ENCODE data around the gene CCNT2. TPM values are rescaled to one million over a fixed set of nuclear protein-coding genes. Genes with fewer than 3 reads are reported as not detected.

Gene CCNT2
- total and polyA plus RNA-seq, 7 donors, result 4.8 to 33.2 (median 27.4) TPM

DNA sequence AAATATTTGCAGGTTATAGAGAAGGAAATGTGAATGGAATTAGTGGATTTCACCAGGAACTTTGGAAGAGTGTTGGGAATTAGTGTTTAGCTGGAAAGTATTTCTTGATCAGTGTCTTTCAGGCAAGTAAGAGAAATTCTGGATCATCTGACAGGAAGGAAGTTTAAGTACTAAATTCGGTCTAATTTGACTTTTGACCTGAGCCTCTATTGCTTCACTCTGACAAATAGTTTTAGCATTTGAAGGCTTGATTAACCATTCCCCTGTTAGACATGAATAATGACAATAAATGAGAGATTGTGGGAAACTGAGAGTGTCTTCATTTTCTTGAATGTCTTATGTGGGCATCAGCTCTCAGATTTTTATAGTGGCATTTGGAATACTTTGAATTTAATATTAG lies 16.0 kb downstream of the CCNT2 start:
- intact Hi-C loops (cut with DNase I), result no loop called here
- peaks cover 0 to 53% (median 40%) of the 10 kb centered on the region in 4 donors for H3K4me1 ChIP-seq
- no peaks in the 10 kb centered on the region for H3K9me3 ChIP-seq
- H3K4me3 ChIP-seq, result no peak overlapping the region
- WGBS, 2 donors, result 12 to 15% methylated on average over 1 of the region's 1 CpG
- TF ChIP-seq POLR2A (IDR thresholded peaks at IDR 0.05), result no peak
- TF ChIP-seq EP300 (IDR thresholded peaks at IDR 0.05), result no peak
- TF ChIP-seq, protein P1, sequence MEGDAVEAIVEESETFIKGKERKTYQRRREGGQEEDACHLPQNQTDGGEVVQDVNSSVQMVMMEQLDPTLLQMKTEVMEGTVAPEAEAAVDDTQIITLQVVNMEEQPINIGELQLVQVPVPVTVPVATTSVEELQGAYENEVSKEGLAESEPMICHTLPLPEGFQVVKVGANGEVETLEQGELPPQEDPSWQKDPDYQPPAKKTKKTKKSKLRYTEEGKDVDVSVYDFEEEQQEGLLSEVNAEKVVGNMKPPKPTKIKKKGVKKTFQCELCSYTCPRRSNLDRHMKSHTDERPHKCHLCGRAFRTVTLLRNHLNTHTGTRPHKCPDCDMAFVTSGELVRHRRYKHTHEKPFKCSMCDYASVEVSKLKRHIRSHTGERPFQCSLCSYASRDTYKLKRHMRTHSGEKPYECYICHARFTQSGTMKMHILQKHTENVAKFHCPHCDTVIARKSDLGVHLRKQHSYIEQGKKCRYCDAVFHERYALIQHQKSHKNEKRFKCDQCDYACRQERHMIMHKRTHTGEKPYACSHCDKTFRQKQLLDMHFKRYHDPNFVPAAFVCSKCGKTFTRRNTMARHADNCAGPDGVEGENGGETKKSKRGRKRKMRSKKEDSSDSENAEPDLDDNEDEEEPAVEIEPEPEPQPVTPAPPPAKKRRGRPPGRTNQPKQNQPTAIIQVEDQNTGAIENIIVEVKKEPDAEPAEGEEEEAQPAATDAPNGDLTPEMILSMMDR (IDR thresholded peaks at IDR 0.05), result no peak
- TF ChIP-seq POLR2AphosphoS5 (IDR thresholded peaks at IDR 0.05), result no peak
- H3K36me3 ChIP-seq, result peaks cover 0 to 32% (median 2%) of the 10 kb centered on the region in 4 donors
- no peak overlapping the region for H3K27ac ChIP-seq
- no peak for DNase-seq
- H3K27me3 ChIP-seq, result no peaks in the 10 kb centered on the region

DNA sequence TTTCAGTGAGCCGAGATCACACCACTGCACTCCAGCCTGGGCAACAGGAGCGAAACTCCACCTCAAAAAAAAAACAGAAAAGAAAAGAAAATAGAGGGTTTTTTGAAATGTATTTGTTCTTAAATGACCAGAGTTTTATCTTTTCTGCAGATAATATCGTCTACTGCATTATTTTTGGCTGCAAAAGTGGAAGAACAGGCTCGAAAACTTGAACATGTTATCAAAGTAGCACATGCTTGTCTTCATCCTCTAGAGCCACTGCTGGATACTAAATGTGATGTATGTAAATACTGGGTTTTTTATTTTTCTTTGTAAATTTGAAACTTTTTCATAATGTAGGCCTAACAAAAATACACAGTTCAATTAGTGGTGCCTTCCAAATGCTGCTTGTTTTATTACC lies 18.1 kb downstream of the CCNT2 start:
- Histone ChIP-seq H3K9me3 (no peaks in the 10 kb centered on the region), H3K4me3 (no peak overlapping the region), H3K27ac (no peak overlapping the region), H3K36me3 (peaks cover 0 to 53% (median 9%) of the 10 kb centered on the region in 4 donors), H3K27me3 (no peaks in the 10 kb centered on the region), H3K4me1 (peaks cover 0 to 47% (median 37%) of the 10 kb centered on the region in 4 donors)
- TF ChIP-seq POLR2AphosphoS5 (IDR thresholded peaks at IDR 0.05) (no peak), EP300 (IDR thresholded peaks at IDR 0.05) (no peak), POLR2A (IDR thresholded peaks at IDR 0.05) (no peak)
- TF ChIP-seq, protein P1 (IDR thresholded peaks at IDR 0.05), result no peak
- intact Hi-C loops (cut with DNase I), result no loop called here
- no peak for DNase-seq
- 55 to 83% methylated on average over 4 of the region's 4 CpGs for WGBS, 2 donors

DNA sequence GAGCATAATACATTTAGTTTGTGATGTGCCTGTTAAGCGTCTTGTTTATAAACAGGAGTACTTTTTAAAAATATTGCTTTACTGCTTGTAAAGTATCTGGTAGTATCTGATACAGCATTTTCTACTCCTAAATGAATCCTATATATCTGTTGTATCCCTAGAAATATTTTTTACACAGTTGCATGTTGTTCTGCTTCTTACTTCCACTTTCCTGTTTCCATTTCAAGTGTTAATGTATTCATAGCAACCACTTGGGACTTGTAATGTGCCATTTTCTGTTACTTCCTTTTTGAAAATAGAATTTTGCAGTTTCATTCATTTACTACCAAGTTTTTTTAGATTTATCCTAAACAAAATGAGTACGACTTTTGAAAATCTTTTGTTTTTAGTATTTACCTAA lies 24.9 kb downstream of the CCNT2 start:
- Histone ChIP-seq H3K4me3 (no peak overlapping the region), H3K27me3 (no peaks in the 10 kb centered on the region), H3K4me1 (no peaks in the 10 kb centered on the region), H3K27ac (no peak overlapping the region), H3K36me3 (peaks cover 0 to 87% (median 14%) of the 10 kb centered on the region in 4 donors), H3K9me3 (no peaks in the 10 kb centered on the region)
- WGBS, 2 donors, result 70 to 87% methylated on average over 2 of the region's 2 CpGs
- intact Hi-C loops (cut with DNase I), result no loop called here
- no peak for DNase-seq
- TF ChIP-seq EP300 (IDR thresholded peaks at IDR 0.05), result no peak
- TF ChIP-seq, protein P1 (IDR thresholded peaks at IDR 0.05), result no peak
- TF ChIP-seq POLR2A (IDR thresholded peaks at IDR 0.05), result no peak
- TF ChIP-seq POLR2AphosphoS5 (IDR thresholded peaks at IDR 0.05), result no peak

DNA sequence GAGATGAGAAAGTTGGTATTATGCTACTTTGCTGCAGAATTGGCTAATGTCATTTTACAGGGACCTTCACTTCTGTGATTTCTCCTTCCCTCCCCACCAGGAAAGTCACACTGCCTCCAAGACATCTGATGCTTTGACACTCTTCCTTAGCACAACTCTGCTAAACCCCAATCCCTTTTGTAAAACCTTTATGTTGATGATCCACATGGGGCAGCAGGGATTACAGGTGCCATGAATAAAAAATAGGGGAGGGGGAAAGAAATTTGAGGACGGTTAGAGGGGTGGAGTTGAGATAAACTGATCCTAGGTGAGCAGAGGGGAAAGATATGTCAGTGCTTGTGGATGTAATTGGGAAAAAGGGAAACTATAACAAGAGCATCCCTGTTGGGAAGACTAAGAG lies 26.4 kb downstream of the CCNT2 start:
- Histone ChIP-seq H3K4me1 (no peaks in the 10 kb centered on the region), H3K36me3 (peaks cover 0 to 87% (median 17%) of the 10 kb centered on the region in 4 donors), H3K4me3 (no peak overlapping the region), H3K27ac (no peak overlapping the region), H3K9me3 (no peaks in the 10 kb centered on the region), H3K27me3 (no peaks in the 10 kb centered on the region)
- intact Hi-C loops (cut with DNase I), result no loop called here
- TF ChIP-seq, protein P1 (IDR thresholded peaks at IDR 0.05), result no peak
- no peak for TF ChIP-seq POLR2A (IDR thresholded peaks at IDR 0.05)
- no peak for TF ChIP-seq POLR2AphosphoS5 (IDR thresholded peaks at IDR 0.05)
- TF ChIP-seq EP300 (IDR thresholded peaks at IDR 0.05), result no peak
- DNase-seq, result no peak
- 85 to 94% methylated on average over 1 of the region's 1 CpG for WGBS, 2 donors

DNA sequence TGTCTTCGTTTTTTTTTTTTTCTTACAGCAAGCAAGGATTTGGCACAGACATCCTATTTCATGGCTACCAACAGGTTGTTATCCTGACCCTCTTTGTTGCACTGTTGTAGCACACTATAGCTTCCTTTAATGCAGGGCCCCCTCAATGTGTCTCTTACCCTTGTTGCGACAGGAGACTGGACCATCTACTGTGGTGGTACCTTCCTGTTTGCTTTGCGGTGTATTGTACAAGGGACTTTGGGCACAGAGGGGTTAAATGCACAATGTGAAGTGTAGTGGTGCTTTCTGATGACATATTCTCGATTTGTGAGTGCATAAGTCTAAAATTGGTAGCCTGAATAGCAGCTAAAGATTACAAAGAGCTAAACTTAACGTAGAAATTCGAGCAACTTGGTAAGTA lies 27.5 kb downstream of the CCNT2 start:
- 87 to 92% methylated on average over 6 of the region's 6 CpGs for WGBS, 2 donors
- Histone ChIP-seq H3K4me3 (no peak overlapping the region), H3K4me1 (no peaks in the 10 kb centered on the region), H3K9me3 (no peaks in the 10 kb centered on the region), H3K27me3 (no peaks in the 10 kb centered on the region), H3K27ac (no peak overlapping the region), H3K36me3 (peaks cover 0 to 87% (median 15%) of the 10 kb centered on the region in 4 donors)
- DNase-seq, result no peak
- no peak for TF ChIP-seq POLR2A (IDR thresholded peaks at IDR 0.05)
- TF ChIP-seq POLR2AphosphoS5 (IDR thresholded peaks at IDR 0.05), result no peak
- TF ChIP-seq, protein P1 (IDR thresholded peaks at IDR 0.05), result no peak
- no peak for TF ChIP-seq EP300 (IDR thresholded peaks at IDR 0.05)
- intact Hi-C loops (cut with DNase I), result no loop called here

All from sigmoid colon (tissue), 7 donors.